Upper lobe of right lung (tissue), 1 donor: ENCODE data around the gene ARHGAP44. TPM values are rescaled to one million over a fixed set of nuclear protein-coding genes. Genes with fewer than 3 reads are reported as not detected.

Experiments
- ATAC-seq: fragments of 200-7000 bp; cut with Tn5 transposase; one replicate; pipeline ENCODE4 v1.9.1; 2020; ENCODE audit warnings: mild to moderate bottlenecking, moderate library complexity
- DNase-seq: peaks from one replicate; pipeline ENCODE4 v3.0.0-alpha.2; 2020
- H3K27ac ChIP-seq: fragments of 200-600 bp; one replicate; pipeline ENCODE4 v1.8.0; 2022
- H3K27me3 ChIP-seq: fragments of 200-600 bp; one replicate; pipeline ENCODE4 v1.8.0; 2022; ENCODE audit warnings: mild to moderate bottlenecking
- H3K36me3 ChIP-seq: fragments of 200-600 bp; one replicate; pipeline ENCODE4 v1.8.0; 2022
- H3K4me1 ChIP-seq: fragments of 200-600 bp; one replicate; pipeline ENCODE4 v1.8.0; 2022
- H3K4me3 ChIP-seq: fragments of 200-600 bp; one replicate; pipeline ENCODE4 v1.8.0; 2022; ENCODE audit warnings: mild to moderate bottlenecking
- H3K9me3 ChIP-seq: fragments of 200-600 bp; one replicate; pipeline ENCODE4 v1.8.0; 2022
- CTCF ChIP-seq: fragments of 200-600 bp; IDR thresholded peaks from one replicate; pipeline ENCODE4 v1.8.0; 2022; ENCODE audit warnings: antibody characterized with exemption
- intact Hi-C: fragments of 100-400 bp; cut with DNase I; formaldehyde crosslinking; loops from one replicate; pipeline ENCODE4 v1.11.0; 2022
- total RNA-seq: library from RNA; stranded (reverse); fragmentation: NEBNext Ultra II Directional; extraction: Animal tissue kit (Norgen Biotek cat#: 25700); gene quantifications from one replicate; pipeline ENCODE4 v1.2.1, GENCODE V29; 2021
- donor health status: DM: no; HTN: yes; CAD: no; lungs with severe emphysema.

The ARHGAP44 gene
- total RNA-seq, 1 donor from 2014 or later = 41.2 TPM

- Histone ChIP-seq H3K27ac (no peak overlapping the region), H3K27me3 (no peaks in the 10 kb centered on the region), H3K9me3 (no peaks in the 10 kb centered on the region), H3K4me1 (no peaks in the 10 kb centered on the region), H3K36me3 (peaks cover 100% of the 10 kb centered on the region), H3K4me3 (no peak overlapping the region)
- ATAC-seq (no peak), DNase-seq (no peak)
- TF ChIP-seq CTCF = no peak
- intact Hi-C loops = no loop called here
Observed at GRCh38 chr17:12996357-12996756, 207.1 kb downstream of the ARHGAP44 start.

GRCh38 chr17:12996941-12997340 is 207.6 kb downstream of the ARHGAP44 start:
- ATAC-seq (no peak), DNase-seq (no peak)
- intact Hi-C loops = no loop called here
- no peak for TF ChIP-seq CTCF
- H3K27ac ChIP-seq = no peak overlapping the region
- H3K36me3 ChIP-seq = peaks cover 100% of the 10 kb centered on the region
- H3K9me3 ChIP-seq = no peaks in the 10 kb centered on the region
- H3K4me1 ChIP-seq = no peaks in the 10 kb centered on the region
- no peaks in the 10 kb centered on the region for H3K27me3 ChIP-seq
- no peak overlapping the region for H3K4me3 ChIP-seq

- Histone ChIP-seq H3K9me3 (no peaks in the 10 kb centered on the region), H3K27me3 (no peaks in the 10 kb centered on the region), H3K4me3 (no peak overlapping the region), H3K36me3 (peaks cover 99% of the 10 kb centered on the region), H3K27ac (no peak overlapping the region), H3K4me1 (no peaks in the 10 kb centered on the region)
- intact Hi-C loops = no loop called here
- ATAC-seq = no peak
- DNase-seq = no peak
- no peak for TF ChIP-seq CTCF
Observed at GRCh38 chr17:12998461-12998860, 209.2 kb downstream of the ARHGAP44 start.

- Histone ChIP-seq H3K27ac (no peak overlapping the region), H3K4me1 (no peaks in the 10 kb centered on the region), H3K36me3 (peaks cover 99% of the 10 kb centered on the region), H3K9me3 (no peaks in the 10 kb centered on the region), H3K4me3 (no peak overlapping the region), H3K27me3 (no peaks in the 10 kb centered on the region)
- no peak for TF ChIP-seq CTCF
- DNase-seq (no peak), ATAC-seq (no peak)
- intact Hi-C loops = no loop called here
Observed at GRCh38 chr17:12998874-12999273, 209.6 kb downstream of the ARHGAP44 start.

- Histone ChIP-seq H3K27ac (no peak overlapping the region), H3K4me1 (no peaks in the 10 kb centered on the region), H3K4me3 (no peak overlapping the region), H3K36me3 (peaks cover 99% of the 10 kb centered on the region), H3K27me3 (no peaks in the 10 kb centered on the region), H3K9me3 (no peaks in the 10 kb centered on the region)
- DNase-seq (no peak), ATAC-seq (no peak)
- no peak for TF ChIP-seq CTCF
- intact Hi-C loops = no loop called here
Observed at GRCh38 chr17:13000561-13000960, 211.3 kb downstream of the ARHGAP44 start.

GRCh38 chr17:13001991-13002615 is 212.8 kb downstream of the ARHGAP44 start:
- H3K27ac ChIP-seq = no peak overlapping the region
- DNase-seq (no peak), ATAC-seq (no peak)
- no peaks in the 10 kb centered on the region for H3K4me1 ChIP-seq
- no peaks in the 10 kb centered on the region for H3K27me3 ChIP-seq
- intact Hi-C loops = no loop called here
- no peak for TF ChIP-seq CTCF
- no peak overlapping the region for H3K4me3 ChIP-seq
- no peaks in the 10 kb centered on the region for H3K9me3 ChIP-seq
- peaks cover 99% of the 10 kb centered on the region for H3K36me3 ChIP-seq
